GM23338 (cell line): ENCODE data around the gene LPP. TPM values are rescaled to one million over a fixed set of nuclear protein-coding genes. Genes with fewer than 3 reads are reported as not detected.

Source experiments
- ATAC-seq: fragments of 200-7000 bp; cut with Tn5 transposase; 3 replicates; pipeline ENCODE4 v1.9.1; 2020
- DNase-seq: peaks from one replicate; pipeline ENCODE4 v3.0.0-alpha.2; 2015; ENCODE audit warnings: low spot score
- H2AFZ ChIP-seq: fragments of 200-600 bp; sonication (generic); 2 replicates; pipeline ENCODE4 v1.8.0; 2016; ENCODE audit warnings: antibody characterized with exemption, mild to moderate bottlenecking, moderate library complexity
- H3F3A ChIP-seq: fragments of 200-600 bp; sonication (generic); replicated peaks from 2 replicates; pipeline ENCODE4 v1.8.0; 2017; ENCODE audit warnings: antibody characterized with exemption, mixed run types, low read depth
- H3K27ac ChIP-seq: fragments of 200-600 bp; sonication (generic); 2 replicates; pipeline ENCODE4 v1.6.1; 2016; ENCODE audit warnings: low read depth
- H3K27me3 ChIP-seq: fragments of 200-600 bp; sonication (generic); 2 replicates; pipeline ENCODE4 v1.8.0; 2016; ENCODE audit warnings: mild to moderate bottlenecking, mixed run types, moderate library complexity; ENCODE audit not compliant: insufficient read depth
- H3K36me3 ChIP-seq: fragments of 200-600 bp; sonication (generic); 2 replicates; pipeline ENCODE4 v1.8.0; 2016; ENCODE audit warnings: mild to moderate bottlenecking; ENCODE audit not compliant: insufficient read depth
- H3K4me1 ChIP-seq: fragments of 200-600 bp; sonication (generic); 2 replicates; pipeline ENCODE4 v1.8.0; 2016; ENCODE audit warnings: mild to moderate bottlenecking, moderate library complexity; ENCODE audit not compliant: insufficient read depth
- H3K4me2 ChIP-seq: fragments of 200-600 bp; sonication (generic); 2 replicates; pipeline ENCODE4 v1.7.1; 2017; ENCODE audit warnings: mixed run types
- H3K4me3 ChIP-seq: fragments of 200-600 bp; sonication (generic); 2 replicates; pipeline ENCODE4 v1.6.1; 2016; ENCODE audit warnings: mixed run types
- H3K79me2 ChIP-seq: fragments of 200-600 bp; sonication (generic); replicated peaks from 2 replicates; pipeline ENCODE4 v1.8.0; 2017; ENCODE audit warnings: mild to moderate bottlenecking; ENCODE audit not compliant: insufficient read depth
- H3K9me2 ChIP-seq: fragments of 200-600 bp; sonication (generic); 2 replicates; pipeline ENCODE4 v1.8.0; 2017; ENCODE audit not compliant: insufficient read depth
- H4K20me1 ChIP-seq: fragments of 200-600 bp; sonication (generic); replicated peaks from 2 replicates; pipeline ENCODE4 v1.8.0; 2017; ENCODE audit warnings: mild to moderate bottlenecking; ENCODE audit not compliant: insufficient read depth
- H3K27ac Mint-ChIP-seq: 2 replicates; pipeline ENCODE4 v1.8.0; 2020; ENCODE audit warnings: inconsistent platforms, mild to moderate bottlenecking, moderate library complexity, mixed read lengths
- H3K27me3 Mint-ChIP-seq: 3 replicates; pipeline ENCODE4 v1.8.0; 2022; ENCODE audit warnings: low read depth, mild to moderate bottlenecking, moderate library complexity, mixed read lengths, inconsistent platforms; ENCODE audit not compliant: insufficient read depth, poor library complexity
- H3K36me3 Mint-ChIP-seq: 3 replicates; pipeline ENCODE4 v1.8.0; 2021; ENCODE audit warnings: low read depth, mild to moderate bottlenecking, inconsistent platforms, moderate library complexity, mixed read lengths
- H3K4me1 Mint-ChIP-seq: 3 replicates; pipeline ENCODE4 v1.8.0; 2020; ENCODE audit warnings: mild to moderate bottlenecking, inconsistent platforms, mixed read lengths
- H3K4me3 Mint-ChIP-seq: 3 replicates; pipeline ENCODE4 v1.8.0; 2021; ENCODE audit warnings: moderate library complexity, mild to moderate bottlenecking, inconsistent platforms, mixed read lengths
- H3K9me3 Mint-ChIP-seq: 3 replicates; pipeline ENCODE4 v1.8.0; 2020; ENCODE audit warnings: moderate library complexity, mild to moderate bottlenecking, inconsistent platforms, mixed read lengths
- CREB1 ChIP-seq: fragments of 250-450 bp; sonication (Bioruptor Pico); IDR thresholded peaks from 2 replicates; pipeline ENCODE4 v1.5.0; 2020; ENCODE audit warnings: low read depth, mild to moderate bottlenecking, moderate library complexity
- EZH2 ChIP-seq: fragments of 200-600 bp; sonication (generic); IDR thresholded peaks from one replicate; pipeline ENCODE4 v1.8.0; 2017; ENCODE audit warnings: antibody characterized with exemption, mild to moderate bottlenecking, low read depth; ENCODE audit not compliant: unreplicated experiment
- EZH2phosphoT487 ChIP-seq: fragments of 200-600 bp; sonication (generic); IDR thresholded peaks from one replicate; pipeline ENCODE4 v1.8.1; 2018; ENCODE audit warnings: antibody characterized with exemption; ENCODE audit not compliant: unreplicated experiment
- JUNB ChIP-seq: IDR thresholded peaks from one replicate; pipeline ENCODE4 v1.6.1; 2016; ENCODE audit warnings: antibody characterized with exemption; ENCODE audit not compliant: unreplicated experiment
- NANOG ChIP-seq: IDR thresholded peaks from 2 replicates; pipeline ENCODE4 v1.6.1; 2016; ENCODE audit warnings: antibody characterized with exemption, borderline replicate concordance
- POLR2AphosphoS5 ChIP-seq: IDR thresholded peaks from 2 replicates; pipeline ENCODE4 v1.6.1; 2016; ENCODE audit warnings: antibody characterized with exemption, low read depth
- STAT1 ChIP-seq: IDR thresholded peaks from one replicate; pipeline ENCODE4 v1.6.1; 2016; ENCODE audit warnings: antibody characterized with exemption; ENCODE audit not compliant: unreplicated experiment
- ZNF114 ChIP-seq: fragments of 250-450 bp; sonication (Bioruptor Pico); IDR thresholded peaks from 2 replicates; pipeline ENCODE4 v1.5.0; 2020; ENCODE audit warnings: mild to moderate bottlenecking, moderate library complexity
- ZNF331 ChIP-seq: fragments of 250-450 bp; sonication (Bioruptor Pico); IDR thresholded peaks from 2 replicates; pipeline ENCODE4 v1.5.0; 2020; ENCODE audit warnings: low read depth, mild to moderate bottlenecking, moderate library complexity
- polyA plus RNA-seq: library from polyadenylated mRNA; unstranded; fragments of >200 nt; fragmentation: Nextera tagmentation; extraction: Ambion mirVana; gene quantifications from 2 replicates; pipeline ENCODE4 v1.2.1, GENCODE V29; 2016
- total RNA-seq: library from RNA; depleted of rRNA; stranded (reverse); fragments of >200 nt; shearing (Covaris generic); gene quantifications from 2 replicates; pipeline ENCODE4 v1.2.3, GENCODE V29; 2014
- TF ChIP-seq, protein P1 (sequence below): IDR thresholded peaks from 2 replicates; pipeline ENCODE4 v1.6.1; 2016; ENCODE audit warnings: antibody characterized with exemption
- TF ChIP-seq, protein P2 (sequence below): IDR thresholded peaks from one replicate; pipeline ENCODE4 v1.6.1; 2018; ENCODE audit warnings: antibody characterized with exemption; ENCODE audit not compliant: unreplicated experiment
- TF ChIP-seq, protein P3 (sequence below), 2 experiments: fragments of 200-600 bp in 1 of 2; sonication (generic) in 1 of 2; conservative IDR thresholded peaks; 2 replicates each; pipeline versions ENCODE4 v1.5.1 to v1.6.1; 2016 to 2017; ENCODE audit warnings: antibody characterized with exemption in 2 of 2, low read depth in 2 of 2, mild to moderate bottlenecking in 2 of 2, moderate library complexity in 1 of 2
- TF ChIP-seq, protein P4 (sequence below): fragments of 250-450 bp; sonication (Bioruptor Pico); IDR thresholded peaks from 2 replicates; pipeline ENCODE4 v1.5.0; 2020; ENCODE audit warnings: mild to moderate bottlenecking, moderate library complexity

LPP gene
- total and polyA plus RNA-seq, 2 experiments from 2014 or later: 23.0 to 35.2 TPM

DNA sequence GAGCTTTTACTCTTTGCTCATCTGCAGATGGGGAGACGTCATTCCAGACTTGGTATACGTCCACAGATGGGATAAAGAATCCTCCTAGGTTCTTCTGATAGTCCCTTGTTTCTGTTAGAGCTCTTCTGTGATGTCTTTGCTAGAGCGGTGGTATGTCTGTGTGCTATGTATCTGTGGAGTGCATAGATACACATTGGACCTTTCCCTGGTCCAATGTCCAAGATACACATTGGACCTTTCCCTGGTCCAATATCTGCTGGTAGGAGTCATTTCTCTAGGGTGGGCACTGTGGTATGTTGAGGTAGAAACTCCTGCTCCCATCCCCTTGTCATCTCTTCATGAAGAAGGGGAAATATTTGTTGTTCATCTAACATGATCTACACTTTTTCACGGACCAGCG is 47.5 kb upstream of the LPP start:
- DNase-seq (no peak), ATAC-seq (no peak)
- H3K36me3 Mint-ChIP-seq: no peaks in the 10 kb centered on the region
- H4K20me1 ChIP-seq: no peaks in the 10 kb centered on the region
- TF ChIP-seq, protein P1, sequence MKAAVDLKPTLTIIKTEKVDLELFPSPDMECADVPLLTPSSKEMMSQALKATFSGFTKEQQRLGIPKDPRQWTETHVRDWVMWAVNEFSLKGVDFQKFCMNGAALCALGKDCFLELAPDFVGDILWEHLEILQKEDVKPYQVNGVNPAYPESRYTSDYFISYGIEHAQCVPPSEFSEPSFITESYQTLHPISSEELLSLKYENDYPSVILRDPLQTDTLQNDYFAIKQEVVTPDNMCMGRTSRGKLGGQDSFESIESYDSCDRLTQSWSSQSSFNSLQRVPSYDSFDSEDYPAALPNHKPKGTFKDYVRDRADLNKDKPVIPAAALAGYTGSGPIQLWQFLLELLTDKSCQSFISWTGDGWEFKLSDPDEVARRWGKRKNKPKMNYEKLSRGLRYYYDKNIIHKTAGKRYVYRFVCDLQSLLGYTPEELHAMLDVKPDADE: no peak
- TF ChIP-seq STAT1 (no peak), CREB1 (no peak), EZH2phosphoT487 (no peak), EZH2 (no peak), POLR2AphosphoS5 (no peak), NANOG (no peak), ZNF331 (no peak), ZNF114 (CRISPR knock-in tag) (no peak), JUNB (no peak)
- TF ChIP-seq, protein P2, sequence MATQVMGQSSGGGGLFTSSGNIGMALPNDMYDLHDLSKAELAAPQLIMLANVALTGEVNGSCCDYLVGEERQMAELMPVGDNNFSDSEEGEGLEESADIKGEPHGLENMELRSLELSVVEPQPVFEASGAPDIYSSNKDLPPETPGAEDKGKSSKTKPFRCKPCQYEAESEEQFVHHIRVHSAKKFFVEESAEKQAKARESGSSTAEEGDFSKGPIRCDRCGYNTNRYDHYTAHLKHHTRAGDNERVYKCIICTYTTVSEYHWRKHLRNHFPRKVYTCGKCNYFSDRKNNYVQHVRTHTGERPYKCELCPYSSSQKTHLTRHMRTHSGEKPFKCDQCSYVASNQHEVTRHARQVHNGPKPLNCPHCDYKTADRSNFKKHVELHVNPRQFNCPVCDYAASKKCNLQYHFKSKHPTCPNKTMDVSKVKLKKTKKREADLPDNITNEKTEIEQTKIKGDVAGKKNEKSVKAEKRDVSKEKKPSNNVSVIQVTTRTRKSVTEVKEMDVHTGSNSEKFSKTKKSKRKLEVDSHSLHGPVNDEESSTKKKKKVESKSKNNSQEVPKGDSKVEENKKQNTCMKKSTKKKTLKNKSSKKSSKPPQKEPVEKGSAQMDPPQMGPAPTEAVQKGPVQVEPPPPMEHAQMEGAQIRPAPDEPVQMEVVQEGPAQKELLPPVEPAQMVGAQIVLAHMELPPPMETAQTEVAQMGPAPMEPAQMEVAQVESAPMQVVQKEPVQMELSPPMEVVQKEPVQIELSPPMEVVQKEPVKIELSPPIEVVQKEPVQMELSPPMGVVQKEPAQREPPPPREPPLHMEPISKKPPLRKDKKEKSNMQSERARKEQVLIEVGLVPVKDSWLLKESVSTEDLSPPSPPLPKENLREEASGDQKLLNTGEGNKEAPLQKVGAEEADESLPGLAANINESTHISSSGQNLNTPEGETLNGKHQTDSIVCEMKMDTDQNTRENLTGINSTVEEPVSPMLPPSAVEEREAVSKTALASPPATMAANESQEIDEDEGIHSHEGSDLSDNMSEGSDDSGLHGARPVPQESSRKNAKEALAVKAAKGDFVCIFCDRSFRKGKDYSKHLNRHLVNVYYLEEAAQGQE: no peak
- TF ChIP-seq, protein P3, sequence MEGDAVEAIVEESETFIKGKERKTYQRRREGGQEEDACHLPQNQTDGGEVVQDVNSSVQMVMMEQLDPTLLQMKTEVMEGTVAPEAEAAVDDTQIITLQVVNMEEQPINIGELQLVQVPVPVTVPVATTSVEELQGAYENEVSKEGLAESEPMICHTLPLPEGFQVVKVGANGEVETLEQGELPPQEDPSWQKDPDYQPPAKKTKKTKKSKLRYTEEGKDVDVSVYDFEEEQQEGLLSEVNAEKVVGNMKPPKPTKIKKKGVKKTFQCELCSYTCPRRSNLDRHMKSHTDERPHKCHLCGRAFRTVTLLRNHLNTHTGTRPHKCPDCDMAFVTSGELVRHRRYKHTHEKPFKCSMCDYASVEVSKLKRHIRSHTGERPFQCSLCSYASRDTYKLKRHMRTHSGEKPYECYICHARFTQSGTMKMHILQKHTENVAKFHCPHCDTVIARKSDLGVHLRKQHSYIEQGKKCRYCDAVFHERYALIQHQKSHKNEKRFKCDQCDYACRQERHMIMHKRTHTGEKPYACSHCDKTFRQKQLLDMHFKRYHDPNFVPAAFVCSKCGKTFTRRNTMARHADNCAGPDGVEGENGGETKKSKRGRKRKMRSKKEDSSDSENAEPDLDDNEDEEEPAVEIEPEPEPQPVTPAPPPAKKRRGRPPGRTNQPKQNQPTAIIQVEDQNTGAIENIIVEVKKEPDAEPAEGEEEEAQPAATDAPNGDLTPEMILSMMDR (conservative IDR thresholded peaks at IDR 0.05; ENCODE audit: low read depth in 2 of 2): no peak
- TF ChIP-seq, protein P4, sequence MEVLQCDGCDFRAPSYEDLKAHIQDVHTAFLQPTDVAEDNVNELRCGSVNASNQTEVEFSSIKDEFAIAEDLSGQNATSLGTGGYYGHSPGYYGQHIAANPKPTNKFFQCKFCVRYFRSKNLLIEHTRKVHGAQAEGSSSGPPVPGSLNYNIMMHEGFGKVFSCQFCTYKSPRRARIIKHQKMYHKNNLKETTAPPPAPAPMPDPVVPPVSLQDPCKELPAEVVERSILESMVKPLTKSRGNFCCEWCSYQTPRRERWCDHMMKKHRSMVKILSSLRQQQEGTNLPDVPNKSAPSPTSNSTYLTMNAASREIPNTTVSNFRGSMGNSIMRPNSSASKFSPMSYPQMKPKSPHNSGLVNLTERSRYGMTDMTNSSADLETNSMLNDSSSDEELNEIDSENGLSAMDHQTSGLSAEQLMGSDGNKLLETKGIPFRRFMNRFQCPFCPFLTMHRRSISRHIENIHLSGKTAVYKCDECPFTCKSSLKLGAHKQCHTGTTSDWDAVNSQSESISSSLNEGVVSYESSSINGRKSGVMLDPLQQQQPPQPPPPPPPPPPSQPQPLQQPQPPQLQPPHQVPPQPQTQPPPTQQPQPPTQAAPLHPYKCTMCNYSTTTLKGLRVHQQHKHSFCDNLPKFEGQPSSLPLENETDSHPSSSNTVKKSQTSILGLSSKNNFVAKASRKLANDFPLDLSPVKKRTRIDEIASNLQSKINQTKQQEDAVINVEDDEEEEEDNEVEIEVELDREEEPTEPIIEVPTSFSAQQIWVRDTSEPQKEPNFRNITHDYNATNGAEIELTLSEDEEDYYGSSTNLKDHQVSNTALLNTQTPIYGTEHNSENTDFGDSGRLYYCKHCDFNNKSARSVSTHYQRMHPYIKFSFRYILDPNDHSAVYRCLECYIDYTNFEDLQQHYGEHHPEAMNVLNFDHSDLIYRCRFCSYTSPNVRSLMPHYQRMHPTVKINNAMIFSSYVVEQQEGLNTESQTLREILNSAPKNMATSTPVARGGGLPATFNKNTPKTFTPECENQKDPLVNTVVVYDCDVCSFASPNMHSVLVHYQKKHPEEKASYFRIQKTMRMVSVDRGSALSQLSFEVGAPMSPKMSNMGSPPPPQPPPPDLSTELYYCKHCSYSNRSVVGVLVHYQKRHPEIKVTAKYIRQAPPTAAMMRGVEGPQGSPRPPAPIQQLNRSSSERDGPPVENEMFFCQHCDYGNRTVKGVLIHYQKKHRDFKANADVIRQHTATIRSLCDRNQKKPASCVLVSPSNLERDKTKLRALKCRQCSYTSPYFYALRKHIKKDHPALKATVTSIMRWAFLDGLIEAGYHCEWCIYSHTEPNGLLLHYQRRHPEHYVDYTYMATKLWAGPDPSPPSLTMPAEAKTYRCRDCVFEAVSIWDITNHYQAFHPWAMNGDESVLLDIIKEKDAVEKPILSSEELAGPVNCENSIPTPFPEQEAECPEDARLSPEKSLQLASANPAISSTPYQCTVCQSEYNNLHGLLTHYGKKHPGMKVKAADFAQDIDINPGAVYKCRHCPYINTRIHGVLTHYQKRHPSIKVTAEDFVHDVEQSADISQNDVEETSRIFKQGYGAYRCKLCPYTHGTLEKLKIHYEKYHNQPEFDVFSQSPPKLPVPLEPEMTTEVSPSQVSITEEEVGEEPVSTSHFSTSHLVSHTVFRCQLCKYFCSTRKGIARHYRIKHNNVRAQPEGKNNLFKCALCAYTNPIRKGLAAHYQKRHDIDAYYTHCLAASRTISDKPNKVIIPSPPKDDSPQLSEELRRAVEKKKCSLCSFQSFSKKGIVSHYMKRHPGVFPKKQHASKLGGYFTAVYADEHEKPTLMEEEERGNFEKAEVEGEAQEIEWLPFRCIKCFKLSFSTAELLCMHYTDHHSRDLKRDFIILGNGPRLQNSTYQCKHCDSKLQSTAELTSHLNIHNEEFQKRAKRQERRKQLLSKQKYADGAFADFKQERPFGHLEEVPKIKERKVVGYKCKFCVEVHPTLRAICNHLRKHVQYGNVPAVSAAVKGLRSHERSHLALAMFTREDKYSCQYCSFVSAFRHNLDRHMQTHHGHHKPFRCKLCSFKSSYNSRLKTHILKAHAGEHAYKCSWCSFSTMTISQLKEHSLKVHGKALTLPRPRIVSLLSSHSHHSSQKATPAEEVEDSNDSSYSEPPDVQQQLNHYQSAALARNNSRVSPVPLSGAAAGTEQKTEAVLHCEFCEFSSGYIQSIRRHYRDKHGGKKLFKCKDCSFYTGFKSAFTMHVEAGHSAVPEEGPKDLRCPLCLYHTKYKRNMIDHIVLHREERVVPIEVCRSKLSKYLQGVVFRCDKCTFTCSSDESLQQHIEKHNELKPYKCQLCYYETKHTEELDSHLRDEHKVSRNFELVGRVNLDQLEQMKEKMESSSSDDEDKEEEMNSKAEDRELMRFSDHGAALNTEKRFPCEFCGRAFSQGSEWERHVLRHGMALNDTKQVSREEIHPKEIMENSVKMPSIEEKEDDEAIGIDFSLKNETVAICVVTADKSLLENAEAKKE (CRISPR knock-in tag): no peak
- H3K27me3 ChIP-seq: no peaks in the 10 kb centered on the region
- no peaks in the 10 kb centered on the region for H3K9me3 Mint-ChIP-seq
- H3K36me3 ChIP-seq: no peaks in the 10 kb centered on the region
- no peaks in the 10 kb centered on the region for H3K9me2 ChIP-seq
- no peak overlapping the region for H3K4me3 ChIP-seq
- H3F3A ChIP-seq: no peaks in the 10 kb centered on the region
- H3K79me2 ChIP-seq: no peaks in the 10 kb centered on the region
- H3K27me3 Mint-ChIP-seq: peaks cover 2% of the 10 kb centered on the region
- no peak overlapping the region for H2AFZ ChIP-seq
- no peak overlapping the region for H3K27ac ChIP-seq
- H3K27ac Mint-ChIP-seq: no peak overlapping the region
- peaks cover 14% of the 10 kb centered on the region for H3K4me1 ChIP-seq
- no peak overlapping the region for H3K4me2 ChIP-seq
- peaks cover 16% of the 10 kb centered on the region for H3K4me1 Mint-ChIP-seq
- no peak overlapping the region for H3K4me3 Mint-ChIP-seq
